ENCODE results near the gene AURKAIP1.

DNA sequence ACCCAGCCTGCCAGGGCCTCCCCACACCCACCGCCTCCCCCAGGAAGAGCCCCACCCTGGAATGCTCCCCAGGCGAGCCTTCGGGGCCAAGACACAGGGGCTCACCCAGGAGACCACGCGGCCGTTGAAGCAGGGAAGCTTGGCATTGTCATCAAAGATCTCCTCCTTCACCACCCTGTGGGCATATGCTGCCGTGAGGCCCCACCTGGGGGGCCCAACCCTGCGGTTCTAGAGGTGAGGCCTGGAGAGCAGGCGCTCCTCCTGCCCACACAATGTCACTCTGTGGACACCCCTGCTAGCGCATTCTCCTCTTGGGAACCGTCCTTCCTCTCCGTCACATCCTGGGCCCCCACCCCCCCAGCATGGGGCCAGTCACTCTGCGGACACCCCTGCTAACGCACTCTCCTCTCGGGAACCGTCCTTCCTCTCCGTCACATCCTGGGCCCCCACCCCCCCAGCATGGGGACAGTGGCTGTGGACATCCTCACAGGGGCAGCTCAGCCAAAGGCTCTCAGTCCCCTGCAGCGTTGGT lies 32.4 kb downstream of the AURKAIP1 start:
- TF ChIP-seq EZH2 (IDR thresholded peaks at IDR 0.05; ENCODE audit: insufficient read depth, poor library complexity, severe bottlenecking) (no peak), EZH2phosphoT487 (IDR thresholded peaks at IDR 0.05; ENCODE audit: insufficient read depth, low read depth) (no peak)

Data from GM23248 (cell line).